GM12892 (cell line): ENCODE data around the gene NECAP2. TPM values are rescaled to one million over a fixed set of nuclear protein-coding genes. Genes with fewer than 3 reads are reported as not detected.

Source experiments
- DNase-seq: peaks from one replicate; pipeline ENCODE4 v3.0.0; 2011; ENCODE audit not compliant: insufficient read length
- FAIRE-seq: peaks from 2 replicates; lab custom pipeline; 2011; peaks lifted over from hg19 to GRCh38; lab: Jason Lieb, UNC
- POLR2A ChIP-seq: IDR thresholded peaks from 2 replicates; pipeline ENCODE4 v1.6.1; 2011; ENCODE audit warnings: low read depth, low read length, control low read depth
- POLR2AphosphoS5 ChIP-seq: IDR thresholded peaks from 2 replicates; pipeline ENCODE4 v1.6.1; 2011; ENCODE audit warnings: low read depth, low read length, control low read depth
- TAF1 ChIP-seq: IDR thresholded peaks from 2 replicates; pipeline ENCODE4 v1.6.1; 2011; ENCODE audit warnings: low read depth, mild to moderate bottlenecking, control low read depth, low read length, borderline replicate concordance
- polyA plus RNA-seq: library from polyadenylated mRNA; unstranded; fragments of >200 nt; gene quantifications from one replicate; pipeline ENCODE4 v1.2.1, GENCODE V29; 2012; ENCODE audit warnings: missing spikeins, inconsistent platforms; ENCODE audit not compliant: missing spikeins

The NECAP2 gene
- polyA plus RNA-seq: 86.2 TPM

GRCh38 chr1:16440470-16441281, at the start of gene NECAP2:
TSS of gene NECAP2 (plus strand) at chr1:16440724. CDS start at chr1:16440762, 38 bp downstream.
- TF ChIP-seq POLR2AphosphoS5 (peak; percentile 95), POLR2A (peak; percentile 97), TAF1 (peak; percentile 78)
- FAIRE-seq (peak; percentile 93), DNase-seq (peak; percentile 85)

GRCh38 chr1:16391411-16391810, 49.1 kb upstream of the NECAP2 start:
- DNase-seq (no peak), FAIRE-seq (no peak)
- no peak for TF ChIP-seq POLR2AphosphoS5
- TF ChIP-seq POLR2A: no peak
- TF ChIP-seq TAF1: no peak

GRCh38 chr1:16392740-16393569, 47.6 kb upstream of the NECAP2 start:
- FAIRE-seq (no peak), DNase-seq (no peak)
- TF ChIP-seq POLR2A (no peak), TAF1 (no peak), POLR2AphosphoS5 (no peak)

GRCh38 chr1:16393570-16394521, 46.7 kb upstream of the NECAP2 start:
- TF ChIP-seq TAF1: no peak
- no peak for TF ChIP-seq POLR2AphosphoS5
- no peak for TF ChIP-seq POLR2A
- FAIRE-seq: no peak

GRCh38 chr1:16394977-16395376, 45.5 kb upstream of the NECAP2 start:
- no peak for FAIRE-seq
- no peak for DNase-seq
- TF ChIP-seq POLR2A: no peak
- no peak for TF ChIP-seq POLR2AphosphoS5
- no peak for TF ChIP-seq TAF1

More at GRCh38 chr1:16393570-16394521, 46.7 kb upstream of the NECAP2 start:
- no peak for DNase-seq

- no peak for TF ChIP-seq TAF1
- TF ChIP-seq POLR2AphosphoS5: no peak
- TF ChIP-seq POLR2A: no peak; the same call in 1 of the 2 replicates
- no peak for DNase-seq
- no peak for FAIRE-seq
Measured at GRCh38 chr1:16396591-16396990, 43.9 kb upstream of the NECAP2 start.

GRCh38 chr1:16397120-16397519, 43.4 kb upstream of the NECAP2 start:
- no peak for DNase-seq
- no peak for FAIRE-seq
- no peak for TF ChIP-seq TAF1
- TF ChIP-seq POLR2AphosphoS5: no peak

GRCh38 chr1:16398371-16398953, 42.1 kb upstream of the NECAP2 start:
- DNase-seq: no peak
- no peak for FAIRE-seq
- TF ChIP-seq TAF1: no peak
- peak; percentile 62; the same call in 1 of the 2 replicates for TF ChIP-seq POLR2AphosphoS5
- TF ChIP-seq POLR2A: peak; percentile 53; the same call in 1 of the 2 replicates

GRCh38 chr1:16402742-16403141, 37.8 kb upstream of the NECAP2 start:
- FAIRE-seq: no peak
- TF ChIP-seq POLR2A: no peak
- DNase-seq: no peak

GRCh38 chr1:16405441-16405840, 35.1 kb upstream of the NECAP2 start:
- FAIRE-seq (no peak), DNase-seq (no peak)
- TF ChIP-seq TAF1 (no peak), POLR2A (no peak), POLR2AphosphoS5 (no peak)
